Kidney (tissue), 14 donors: ENCODE results near the gene FARS2. TPM values are rescaled to one million over a fixed set of nuclear protein-coding genes. Genes with fewer than 3 reads are reported as not detected.

Experiments used
- DNase-seq, 5 donors: peaks; one replicate each; pipeline ENCODE4 v3.0.0-alpha.2; 2013 to 2020
- FAIRE-seq: peaks from 2 replicates; lab custom pipeline; 2012; peaks lifted over from hg19 to GRCh38; lab: Jason Lieb, UNC
- H3K27ac ChIP-seq, 2 donors: one replicate each; pipeline ENCODE4 v1.7.0; 2013; ENCODE audit warnings: low read depth in 2 of 2, low read length in 2 of 2, inconsistent platforms in 1 of 2
- H3K27me3 ChIP-seq: one replicate; pipeline ENCODE4 v1.7.1; 2013; ENCODE audit warnings: low read length, inconsistent platforms; ENCODE audit not compliant: control insufficient read depth, insufficient read depth
- H3K36me3 ChIP-seq, 3 donors: one replicate each; pipeline versions ENCODE4 v1.7.0 to v1.7.1; 2013; ENCODE audit warnings: low read length in 3 of 3, control low read depth in 1 of 3, inconsistent platforms in 1 of 3; ENCODE audit not compliant: insufficient read depth in 3 of 3, control insufficient read depth in 2 of 3
- H3K4me1 ChIP-seq, 3 donors: one replicate each; pipeline versions ENCODE4 v1.7.0 to v1.7.1; 2013; ENCODE audit warnings: low read length in 3 of 3, inconsistent platforms in 1 of 3, low read depth in 1 of 3; ENCODE audit not compliant: control insufficient read depth in 2 of 3, insufficient read depth in 2 of 3
- H3K4me3 ChIP-seq, 3 donors: one replicate each; pipeline versions ENCODE4 v1.7.0 to v1.8.1; 2013; ENCODE audit warnings: low read length in 3 of 3, control low read depth in 1 of 3, inconsistent platforms in 1 of 3
- H3K9ac ChIP-seq, 3 donors: one replicate each; pipeline versions ENCODE4 v1.7.0 to v1.7.1; 2013; ENCODE audit warnings: low read length in 3 of 3, control low read depth in 1 of 3, inconsistent platforms in 1 of 3
- H3K9me3 ChIP-seq, 3 donors: one replicate each; pipeline versions ENCODE4 v1.7.0 to v1.7.1; 2013; ENCODE audit warnings: low read length in 3 of 3, control low read depth in 1 of 3, inconsistent platforms in 1 of 3; ENCODE audit not compliant: control insufficient read depth in 2 of 3, insufficient read depth in 1 of 3
- intact Hi-C: fragments of 100-400 bp; cut with DNase I; formaldehyde crosslinking; loops from one replicate; pipeline ENCODE4 v1.11.1; 2022
- polyA plus RNA-seq: library from polyadenylated mRNA; stranded (reverse); fragments of 350-450 nt; fragmentation: Illumina TruSeq; extraction: RNeasy Lipid Tissue Mini Kit (QIAGEN cat#74804); gene quantifications from one replicate; pipeline ENCODE4 v1.2.3, GENCODE V29; 2014; ENCODE audit warnings: low read depth, low replicate concordance; ENCODE audit not compliant: insufficient read depth
- total RNA-seq: library from RNA; stranded (reverse); fragmentation: NEBNext Ultra II Directional; extraction: Animal tissue kit (Norgen Biotek cat#: 25700); gene quantifications from one replicate; pipeline ENCODE4 v1.2.1, GENCODE V29; 2021
- TF ChIP-seq, protein P1 (sequence below): IDR thresholded peaks from 3 replicates; pipeline ENCODE4 v1.5.1; 2012; ENCODE audit warnings: mild to moderate bottlenecking, moderate library complexity, borderline replicate concordance; ENCODE audit not compliant: insufficient read depth; ENCODE audit errors: extremely low read depth
- donor health status: control.
- donor health status: control.
- donor health status: control.
- donor health status: control.
- donor health status: control.
- donor health status: DM: yes; HTN: yes; CAD: no.
- donor health status: Normal renal cell carcinoma (clear cell type).

The FARS2 gene
- total and polyA plus RNA-seq, 2 donors from 2014 or later = 22.1 to 24.8 TPM

DNA sequence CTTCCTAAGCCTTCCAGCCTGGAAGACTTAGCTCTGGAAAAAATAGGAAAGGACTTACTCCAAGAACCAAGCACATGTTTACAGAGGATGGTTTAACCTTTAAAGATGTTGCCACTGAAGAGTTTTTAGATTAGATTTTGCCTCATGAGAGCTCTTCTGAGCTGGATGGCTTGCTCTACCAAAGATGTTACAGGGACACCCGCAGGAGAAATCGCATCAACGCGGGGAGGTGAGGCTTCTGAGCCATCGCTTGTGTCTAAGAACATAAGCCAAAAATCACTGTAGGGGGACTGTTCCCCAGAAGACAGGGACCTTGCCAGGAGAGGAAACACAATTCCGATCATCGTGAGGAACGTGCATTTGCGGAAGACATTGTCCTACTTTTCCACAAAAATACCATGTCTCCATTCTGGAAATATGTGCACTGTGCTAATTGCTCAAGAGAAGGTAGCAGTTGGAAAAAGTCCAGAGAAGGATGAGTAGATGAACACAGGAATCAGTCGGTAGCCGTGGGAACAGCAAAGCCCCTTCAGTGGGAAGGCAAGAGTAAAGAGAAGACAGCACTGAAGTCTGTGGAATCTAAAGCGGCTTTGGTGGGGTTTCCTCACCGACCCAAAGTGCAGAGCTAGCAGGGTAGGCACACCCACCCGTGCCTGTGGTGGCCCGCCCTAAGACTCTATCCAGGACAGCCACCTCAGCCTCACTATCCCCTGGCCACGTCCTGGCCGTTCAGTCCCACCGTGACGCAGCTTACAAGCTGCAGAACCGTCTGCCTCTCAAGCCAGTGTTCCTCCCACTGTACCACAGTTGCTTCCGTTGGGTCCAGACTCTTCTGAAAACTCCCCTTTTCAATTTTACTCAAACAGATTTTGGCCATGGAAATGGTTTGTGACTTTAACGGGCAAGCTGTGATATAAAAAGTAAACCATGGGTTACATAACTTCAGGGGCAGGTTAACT lies 410.6 kb downstream of the FARS2 start:
- TF ChIP-seq, protein P1, sequence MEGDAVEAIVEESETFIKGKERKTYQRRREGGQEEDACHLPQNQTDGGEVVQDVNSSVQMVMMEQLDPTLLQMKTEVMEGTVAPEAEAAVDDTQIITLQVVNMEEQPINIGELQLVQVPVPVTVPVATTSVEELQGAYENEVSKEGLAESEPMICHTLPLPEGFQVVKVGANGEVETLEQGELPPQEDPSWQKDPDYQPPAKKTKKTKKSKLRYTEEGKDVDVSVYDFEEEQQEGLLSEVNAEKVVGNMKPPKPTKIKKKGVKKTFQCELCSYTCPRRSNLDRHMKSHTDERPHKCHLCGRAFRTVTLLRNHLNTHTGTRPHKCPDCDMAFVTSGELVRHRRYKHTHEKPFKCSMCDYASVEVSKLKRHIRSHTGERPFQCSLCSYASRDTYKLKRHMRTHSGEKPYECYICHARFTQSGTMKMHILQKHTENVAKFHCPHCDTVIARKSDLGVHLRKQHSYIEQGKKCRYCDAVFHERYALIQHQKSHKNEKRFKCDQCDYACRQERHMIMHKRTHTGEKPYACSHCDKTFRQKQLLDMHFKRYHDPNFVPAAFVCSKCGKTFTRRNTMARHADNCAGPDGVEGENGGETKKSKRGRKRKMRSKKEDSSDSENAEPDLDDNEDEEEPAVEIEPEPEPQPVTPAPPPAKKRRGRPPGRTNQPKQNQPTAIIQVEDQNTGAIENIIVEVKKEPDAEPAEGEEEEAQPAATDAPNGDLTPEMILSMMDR = no peak
- H3K27ac ChIP-seq = peak overlapping the region in 1 of 2 donors; percentile 43
- no peak for DNase-seq
- no peak overlapping the region for H3K9ac ChIP-seq
- H3K27me3 ChIP-seq = no peaks in the 10 kb centered on the region
- no peaks in the 10 kb centered on the region for H3K9me3 ChIP-seq
- intact Hi-C loops = no loop called here
- no peaks in the 10 kb centered on the region for H3K36me3 ChIP-seq
- H3K4me3 ChIP-seq = no peak overlapping the region
- H3K4me1 ChIP-seq = peaks cover 0 to 3% (median 2%) of the 10 kb centered on the region in 3 donors
- FAIRE-seq = no peak

DNA sequence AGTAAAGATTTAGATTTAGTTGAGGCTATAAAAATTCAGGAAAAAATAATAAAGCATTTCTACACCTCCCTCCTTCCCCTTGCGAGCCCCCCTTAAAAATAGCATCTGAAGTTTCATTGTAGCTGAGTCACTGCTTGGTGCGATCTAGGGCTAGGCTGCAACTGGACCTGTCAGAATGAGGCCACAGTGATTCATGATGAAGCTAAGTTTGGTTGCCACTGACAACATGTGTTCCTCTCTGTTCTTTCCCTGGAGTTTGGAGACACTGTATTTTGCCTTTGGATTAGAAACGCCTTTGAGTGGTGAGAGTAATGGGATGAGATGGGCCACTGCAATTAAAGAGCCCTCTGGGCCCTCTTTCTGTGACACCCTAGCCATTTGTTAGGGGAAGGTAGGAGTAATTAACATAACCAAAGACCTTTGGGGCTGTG lies 411.3 kb downstream of the FARS2 start:
- H3K9ac ChIP-seq = no peak overlapping the region
- H3K27me3 ChIP-seq = no peaks in the 10 kb centered on the region
- DNase-seq (peak in 3 of 5 donors; percentile 47 to 90 (median 74)), FAIRE-seq (no peak)
- peaks cover 0 to 3% (median 2%) of the 10 kb centered on the region in 3 donors for H3K4me1 ChIP-seq
- H3K36me3 ChIP-seq = no peaks in the 10 kb centered on the region
- intact Hi-C loops = no loop called here
- no peak overlapping the region for H3K27ac ChIP-seq
- TF ChIP-seq, protein P1 = no peak
- no peaks in the 10 kb centered on the region for H3K9me3 ChIP-seq
- no peak overlapping the region for H3K4me3 ChIP-seq

DNA sequence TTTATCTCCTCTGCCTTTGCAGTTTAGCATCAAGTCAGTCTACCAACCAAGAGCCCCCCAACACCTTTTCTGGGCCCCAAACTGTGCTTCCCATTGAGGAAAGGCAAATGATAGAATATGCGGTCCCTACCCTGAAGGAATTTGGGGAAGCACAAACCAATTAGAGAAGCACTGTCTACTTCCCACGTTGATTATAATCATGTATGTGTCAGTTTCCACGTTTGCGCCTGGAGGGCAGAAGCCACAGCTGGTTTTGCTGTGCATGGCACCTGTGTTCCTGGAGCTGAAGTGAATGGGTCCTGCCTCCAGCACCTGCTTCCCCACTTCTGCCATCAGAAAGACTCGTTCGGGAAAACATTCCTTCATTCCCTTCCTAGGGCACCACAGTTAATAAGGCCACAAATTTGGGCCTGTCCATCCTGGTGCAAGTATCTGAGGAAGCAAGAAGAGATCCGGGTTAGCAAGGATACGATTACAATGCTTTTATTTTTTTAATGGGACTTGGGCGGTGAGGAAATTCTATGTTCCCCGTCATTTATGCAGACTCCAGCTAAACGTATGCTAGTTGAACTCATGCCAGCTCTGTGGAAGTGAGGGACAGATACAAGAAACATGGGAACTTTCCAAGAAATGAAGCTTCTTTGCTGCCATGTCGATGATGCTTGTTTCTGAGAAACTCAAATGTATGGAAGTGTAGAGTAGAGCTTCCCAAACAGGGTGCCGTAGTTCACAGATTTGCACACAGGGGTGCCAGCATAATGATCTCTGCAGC lies 411.9 kb downstream of the FARS2 start:
- H3K4me1 ChIP-seq = peaks cover 0 to 3% (median 2%) of the 10 kb centered on the region in 3 donors
- H3K9ac ChIP-seq = no peak overlapping the region
- FAIRE-seq (no peak), DNase-seq (no peak)
- TF ChIP-seq, protein P1 = no peak
- intact Hi-C loops = no loop called here
- no peaks in the 10 kb centered on the region for H3K9me3 ChIP-seq
- no peaks in the 10 kb centered on the region for H3K27me3 ChIP-seq
- no peaks in the 10 kb centered on the region for H3K36me3 ChIP-seq
- no peak overlapping the region for H3K4me3 ChIP-seq
- H3K27ac ChIP-seq = no peak overlapping the region
